Measurements from ENCODE around the gene KAT14.

KAT14 gene

DNA sequence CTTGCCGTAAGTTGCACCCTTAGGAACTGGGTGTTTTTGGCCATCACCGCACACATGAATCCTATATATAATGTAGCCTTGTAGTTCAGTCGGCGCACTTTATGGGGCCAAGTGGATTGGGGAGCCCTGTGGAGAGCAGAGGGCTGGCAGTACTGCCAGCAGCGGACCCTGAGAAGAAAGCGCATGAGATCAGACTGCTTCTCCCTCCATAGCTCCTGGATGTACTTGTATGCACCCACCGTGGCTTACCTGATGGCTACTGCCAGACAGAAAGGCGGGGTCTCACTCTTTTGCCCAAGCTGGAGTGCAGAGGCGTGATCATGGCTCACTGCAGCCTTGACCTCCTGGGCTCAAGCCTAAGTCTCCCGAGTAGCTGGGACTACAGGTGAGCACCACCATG, 47.2 kb upstream of the KAT14 start:
- no peaks in the 10 kb centered on the region for H3K27me3 ChIP-seq (ENCODE audit: low read length)
- H2AFZ ChIP-seq (ENCODE audit: low read depth, low read length, severe bottlenecking) = no peak overlapping the region
- H3K4me2 ChIP-seq (ENCODE audit: low read depth, low read length, poor library complexity, severe bottlenecking) = no peak overlapping the region
- no peak overlapping the region for H3K27ac ChIP-seq (ENCODE audit: low read depth, low read length)
- no peaks in the 10 kb centered on the region for H3K9me2 ChIP-seq (replicated peaks; ENCODE audit: insufficient read depth, low read length)
- no peaks in the 10 kb centered on the region for H3K79me2 ChIP-seq (ENCODE audit: insufficient read depth, low read length)
- no peak overlapping the region for H3K4me3 ChIP-seq (ENCODE audit: insufficient read depth, low read length, poor library complexity, severe bottlenecking)
- no peaks in the 10 kb centered on the region for H3K36me3 ChIP-seq (ENCODE audit: low read length)
- TF ChIP-seq EZH2phosphoT487 (conservative IDR thresholded peaks at IDR 0.05; ENCODE audit: low read length) = no peak
- TF ChIP-seq, protein P1, sequence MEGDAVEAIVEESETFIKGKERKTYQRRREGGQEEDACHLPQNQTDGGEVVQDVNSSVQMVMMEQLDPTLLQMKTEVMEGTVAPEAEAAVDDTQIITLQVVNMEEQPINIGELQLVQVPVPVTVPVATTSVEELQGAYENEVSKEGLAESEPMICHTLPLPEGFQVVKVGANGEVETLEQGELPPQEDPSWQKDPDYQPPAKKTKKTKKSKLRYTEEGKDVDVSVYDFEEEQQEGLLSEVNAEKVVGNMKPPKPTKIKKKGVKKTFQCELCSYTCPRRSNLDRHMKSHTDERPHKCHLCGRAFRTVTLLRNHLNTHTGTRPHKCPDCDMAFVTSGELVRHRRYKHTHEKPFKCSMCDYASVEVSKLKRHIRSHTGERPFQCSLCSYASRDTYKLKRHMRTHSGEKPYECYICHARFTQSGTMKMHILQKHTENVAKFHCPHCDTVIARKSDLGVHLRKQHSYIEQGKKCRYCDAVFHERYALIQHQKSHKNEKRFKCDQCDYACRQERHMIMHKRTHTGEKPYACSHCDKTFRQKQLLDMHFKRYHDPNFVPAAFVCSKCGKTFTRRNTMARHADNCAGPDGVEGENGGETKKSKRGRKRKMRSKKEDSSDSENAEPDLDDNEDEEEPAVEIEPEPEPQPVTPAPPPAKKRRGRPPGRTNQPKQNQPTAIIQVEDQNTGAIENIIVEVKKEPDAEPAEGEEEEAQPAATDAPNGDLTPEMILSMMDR (IDR thresholded peaks at IDR 0.05; ENCODE audit: insufficient read depth, low read length, poor library complexity, severe bottlenecking) = no peak
- no peak overlapping the region for H3K9ac ChIP-seq (ENCODE audit: low read length)
- no peaks in the 10 kb centered on the region for H3F3A ChIP-seq (ENCODE audit: insufficient read depth)
- H4K20me1 ChIP-seq (ENCODE audit: low read depth, low read length) = no peaks in the 10 kb centered on the region
- H3K9me3 ChIP-seq (ENCODE audit: insufficient read depth, low read length) = no peaks in the 10 kb centered on the region

DNA sequence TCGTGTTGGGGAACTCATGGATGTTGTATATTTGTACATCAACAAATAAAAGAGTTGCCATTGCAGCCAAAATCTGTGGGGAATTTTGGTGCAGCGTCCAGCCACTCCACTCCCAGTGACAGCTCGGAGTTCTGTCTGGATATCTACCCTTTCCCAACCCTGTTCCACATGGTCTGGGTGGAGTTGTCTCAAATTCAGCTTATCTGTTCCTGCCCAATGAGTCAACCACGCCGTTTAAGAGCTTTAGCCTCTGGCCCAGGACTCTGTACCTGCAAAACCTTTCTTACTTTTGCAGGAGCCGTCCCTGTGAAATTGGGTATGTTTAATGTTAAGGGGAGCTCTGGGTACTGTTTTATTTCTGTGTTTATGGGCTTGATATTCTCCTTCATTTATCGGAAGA, 46.0 kb upstream of the KAT14 start:
- no peaks in the 10 kb centered on the region for H3F3A ChIP-seq (ENCODE audit: insufficient read depth)
- no peak overlapping the region for H3K9ac ChIP-seq (ENCODE audit: low read length)
- H3K36me3 ChIP-seq (ENCODE audit: low read length) = no peaks in the 10 kb centered on the region
- no peaks in the 10 kb centered on the region for H3K9me3 ChIP-seq (ENCODE audit: insufficient read depth, low read length)
- H3K4me2 ChIP-seq (ENCODE audit: low read depth, low read length, poor library complexity, severe bottlenecking) = no peak overlapping the region
- H3K27ac ChIP-seq (ENCODE audit: low read depth, low read length) = no peak overlapping the region
- no peak overlapping the region for H2AFZ ChIP-seq (ENCODE audit: low read depth, low read length, severe bottlenecking)
- no peaks in the 10 kb centered on the region for H4K20me1 ChIP-seq (ENCODE audit: low read depth, low read length)
- no peak for TF ChIP-seq EZH2phosphoT487 (conservative IDR thresholded peaks at IDR 0.05; ENCODE audit: low read length)
- TF ChIP-seq, protein P1 (IDR thresholded peaks at IDR 0.05; ENCODE audit: insufficient read depth, low read length, poor library complexity, severe bottlenecking) = no peak
- H3K79me2 ChIP-seq (ENCODE audit: insufficient read depth, low read length) = no peaks in the 10 kb centered on the region
- no peak overlapping the region for H3K4me3 ChIP-seq (ENCODE audit: insufficient read depth, low read length, poor library complexity, severe bottlenecking)
- no peaks in the 10 kb centered on the region for H3K27me3 ChIP-seq (ENCODE audit: low read length)
- no peaks in the 10 kb centered on the region for H3K9me2 ChIP-seq (replicated peaks; ENCODE audit: insufficient read depth, low read length)

DNA sequence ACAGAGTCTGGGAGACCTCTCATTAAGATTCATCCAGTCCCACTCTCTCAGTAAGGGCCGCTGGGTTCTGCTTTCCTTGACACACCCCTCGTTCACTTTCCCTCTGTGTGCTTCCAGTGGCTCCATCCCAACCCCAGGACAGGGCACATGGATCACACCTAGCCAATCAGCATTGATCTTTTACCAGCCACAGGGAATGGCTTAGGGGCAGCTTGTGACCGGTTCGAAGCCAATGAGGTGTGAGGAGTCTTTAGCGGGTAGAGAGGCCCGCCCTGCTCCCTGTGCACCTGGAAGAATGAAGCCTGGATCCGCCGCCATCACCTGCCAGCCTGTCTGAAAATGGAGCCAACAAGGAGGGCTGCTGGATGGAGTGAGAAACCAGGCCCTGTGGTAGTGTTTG, 44.8 kb upstream of the KAT14 start:
- H3K36me3 ChIP-seq (ENCODE audit: low read length) = no peaks in the 10 kb centered on the region
- TF ChIP-seq, protein P1 (IDR thresholded peaks at IDR 0.05; ENCODE audit: insufficient read depth, low read length, poor library complexity, severe bottlenecking) = no peak
- no peak for TF ChIP-seq EZH2phosphoT487 (conservative IDR thresholded peaks at IDR 0.05; ENCODE audit: low read length)
- H3F3A ChIP-seq (ENCODE audit: insufficient read depth) = no peaks in the 10 kb centered on the region
- no peak overlapping the region for H3K4me3 ChIP-seq (ENCODE audit: insufficient read depth, low read length, poor library complexity, severe bottlenecking)
- no peaks in the 10 kb centered on the region for H3K9me3 ChIP-seq (ENCODE audit: insufficient read depth, low read length)
- no peaks in the 10 kb centered on the region for H3K79me2 ChIP-seq (ENCODE audit: insufficient read depth, low read length)
- H4K20me1 ChIP-seq (ENCODE audit: low read depth, low read length) = no peaks in the 10 kb centered on the region
- no peak overlapping the region for H3K9ac ChIP-seq (ENCODE audit: low read length)
- no peak overlapping the region for H3K27ac ChIP-seq (ENCODE audit: low read depth, low read length)
- no peaks in the 10 kb centered on the region for H3K27me3 ChIP-seq (ENCODE audit: low read length)
- no peak overlapping the region for H2AFZ ChIP-seq (ENCODE audit: low read depth, low read length, severe bottlenecking)
- no peaks in the 10 kb centered on the region for H3K9me2 ChIP-seq (replicated peaks; ENCODE audit: insufficient read depth, low read length)
- no peak overlapping the region for H3K4me2 ChIP-seq (ENCODE audit: low read depth, low read length, poor library complexity, severe bottlenecking)
